Measurements from ENCODE around the gene PPP1R16B. TPM values are rescaled to one million over a fixed set of nuclear protein-coding genes. Genes with fewer than 3 reads are reported as not detected.

The PPP1R16B gene
- total RNA-seq, 2 donors from 2014 or later, result 1.6 to 4.7 TPM

DNA sequence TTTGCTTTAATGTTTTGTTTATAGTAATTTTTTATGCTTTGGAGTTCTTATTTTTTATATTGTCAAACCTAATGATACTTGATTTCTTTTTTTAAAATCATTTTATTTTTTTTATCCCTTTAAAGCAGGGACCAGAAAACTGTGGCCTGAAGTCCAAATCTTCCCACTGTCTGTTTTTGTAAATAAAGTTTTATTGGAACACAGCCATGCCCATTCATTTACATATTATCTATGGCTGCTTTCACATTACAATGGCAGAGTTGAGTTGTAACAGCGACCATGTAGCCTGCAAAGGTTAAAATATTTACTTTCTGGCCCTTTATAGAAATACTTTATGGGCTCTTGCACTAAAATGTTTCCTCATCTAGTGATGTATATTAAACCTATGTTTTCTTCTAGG, 42.3 kb downstream of the PPP1R16B start:
- intact Hi-C loops (cut with DNase I), result no loop called here
- TF ChIP-seq, protein P1, sequence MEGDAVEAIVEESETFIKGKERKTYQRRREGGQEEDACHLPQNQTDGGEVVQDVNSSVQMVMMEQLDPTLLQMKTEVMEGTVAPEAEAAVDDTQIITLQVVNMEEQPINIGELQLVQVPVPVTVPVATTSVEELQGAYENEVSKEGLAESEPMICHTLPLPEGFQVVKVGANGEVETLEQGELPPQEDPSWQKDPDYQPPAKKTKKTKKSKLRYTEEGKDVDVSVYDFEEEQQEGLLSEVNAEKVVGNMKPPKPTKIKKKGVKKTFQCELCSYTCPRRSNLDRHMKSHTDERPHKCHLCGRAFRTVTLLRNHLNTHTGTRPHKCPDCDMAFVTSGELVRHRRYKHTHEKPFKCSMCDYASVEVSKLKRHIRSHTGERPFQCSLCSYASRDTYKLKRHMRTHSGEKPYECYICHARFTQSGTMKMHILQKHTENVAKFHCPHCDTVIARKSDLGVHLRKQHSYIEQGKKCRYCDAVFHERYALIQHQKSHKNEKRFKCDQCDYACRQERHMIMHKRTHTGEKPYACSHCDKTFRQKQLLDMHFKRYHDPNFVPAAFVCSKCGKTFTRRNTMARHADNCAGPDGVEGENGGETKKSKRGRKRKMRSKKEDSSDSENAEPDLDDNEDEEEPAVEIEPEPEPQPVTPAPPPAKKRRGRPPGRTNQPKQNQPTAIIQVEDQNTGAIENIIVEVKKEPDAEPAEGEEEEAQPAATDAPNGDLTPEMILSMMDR (IDR thresholded peaks at IDR 0.05), result no peak

DNA sequence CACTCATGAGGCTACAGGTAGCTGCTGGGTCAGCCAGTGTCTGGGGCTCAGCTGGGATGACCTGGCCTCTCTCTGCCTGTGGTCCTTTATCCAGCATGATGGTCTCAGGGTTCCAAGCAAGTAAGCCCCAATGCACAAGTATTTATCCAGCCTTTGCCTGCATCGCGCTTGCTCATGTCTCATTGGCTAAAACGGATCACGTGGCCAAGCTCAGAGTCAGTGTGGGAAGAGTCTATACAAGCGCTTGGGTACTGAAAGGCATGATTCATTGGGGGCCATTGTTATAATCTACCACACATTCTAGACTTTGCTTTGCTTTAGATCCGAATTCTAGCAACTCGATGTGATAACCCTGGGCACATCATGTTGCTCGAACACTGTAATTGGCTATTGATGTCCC, 48.3 kb downstream of the PPP1R16B start:
- ATAC-seq (no peak), DNase-seq (no peak)
- TF ChIP-seq, protein P1 (IDR thresholded peaks at IDR 0.05), result no peak
- TF ChIP-seq POLR2A (IDR thresholded peaks at IDR 0.05), result no peak
- no peaks in the 10 kb centered on the region for H3K4me1 ChIP-seq
- H3K9me3 ChIP-seq, result no peaks in the 10 kb centered on the region
- H3K4me3 ChIP-seq, result no peak overlapping the region
- 82 to 83% methylated on average over 8 of the region's 8 CpGs for WGBS, 2 donors
- intact Hi-C loops (cut with DNase I), result no loop called here
- no peak overlapping the region for H3K27ac ChIP-seq
- H3K27me3 ChIP-seq, result no peaks in the 10 kb centered on the region
- no peaks in the 10 kb centered on the region for H3K36me3 ChIP-seq (replicated peaks in 1 of 2; ENCODE audit: insufficient read depth in 1 of 2, low read depth in 2 of 2)

More for the DNA sequence above, 42.3 kb downstream of the PPP1R16B start:
- DNase-seq (no peak), ATAC-seq (no peak)
- no peaks in the 10 kb centered on the region for H3K9me3 ChIP-seq
- no peak overlapping the region for H3K27ac ChIP-seq
- no peaks in the 10 kb centered on the region for H3K27me3 ChIP-seq
- H3K4me1 ChIP-seq, result no peaks in the 10 kb centered on the region
- WGBS, 2 donors, result 76% methylated on average over 1 of the region's 1 CpG
- no peak overlapping the region for H3K4me3 ChIP-seq
- no peaks in the 10 kb centered on the region for H3K36me3 ChIP-seq (replicated peaks in 1 of 2; ENCODE audit: insufficient read depth in 1 of 2, low read depth in 2 of 2)

DNA sequence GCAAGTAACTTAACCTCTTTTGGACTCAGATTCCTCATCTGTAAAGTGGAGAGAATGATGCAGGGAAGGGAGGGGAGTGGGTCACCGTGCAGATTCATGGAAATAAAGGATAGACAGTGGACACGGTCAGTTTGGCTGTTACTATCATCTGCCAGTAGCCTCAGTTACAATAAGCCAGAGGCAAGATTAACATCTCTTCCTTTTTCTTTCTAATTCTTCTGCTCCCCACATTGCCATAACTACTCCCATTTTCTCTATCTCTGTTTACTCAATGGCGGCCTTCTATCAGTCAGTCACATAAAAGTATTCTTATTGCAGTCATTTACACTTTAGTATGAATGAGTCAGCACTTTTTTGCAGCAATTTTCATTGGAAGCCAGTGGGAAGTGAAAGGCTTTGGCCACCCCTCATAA, 49.2 kb downstream of the PPP1R16B start:
- H3K27ac ChIP-seq, result no peak overlapping the region
- TF ChIP-seq, protein P1 (IDR thresholded peaks at IDR 0.05), result no peak
- H3K36me3 ChIP-seq (replicated peaks in 1 of 2; ENCODE audit: insufficient read depth in 1 of 2, low read depth in 2 of 2), result no peaks in the 10 kb centered on the region
- no peaks in the 10 kb centered on the region for H3K4me1 ChIP-seq
- DNase-seq (no peak), ATAC-seq (no peak)
- intact Hi-C loops (cut with DNase I), result no loop called here
- WGBS, 2 donors, result 61 to 65% methylated on average over 3 of the region's 3 CpGs
- H3K4me3 ChIP-seq, result no peak overlapping the region
- no peaks in the 10 kb centered on the region for H3K9me3 ChIP-seq
- H3K27me3 ChIP-seq, result no peaks in the 10 kb centered on the region

DNA sequence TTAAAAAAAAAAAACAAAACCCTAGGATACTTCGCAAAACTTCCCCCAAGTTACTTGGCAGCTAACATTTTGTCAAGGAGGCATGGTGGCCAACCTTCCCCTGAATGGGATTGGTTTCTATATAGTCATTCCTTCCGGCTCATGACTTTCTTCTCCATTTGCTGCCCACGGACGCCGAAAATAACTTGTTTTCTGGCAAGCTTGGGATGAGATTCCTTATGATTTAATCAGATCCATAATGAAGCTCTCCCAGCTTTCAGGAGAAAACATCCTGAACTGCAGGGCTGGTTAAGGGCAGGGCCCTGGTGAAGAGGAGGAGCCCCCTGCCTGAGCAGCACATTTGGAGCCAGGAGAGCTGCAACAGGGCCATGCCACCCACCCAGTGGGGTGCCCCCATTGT, 49.9 kb downstream of the PPP1R16B start:
- ATAC-seq (no peak), DNase-seq (no peak)
- H3K9me3 ChIP-seq, result no peaks in the 10 kb centered on the region
- H3K4me1 ChIP-seq, result no peaks in the 10 kb centered on the region
- H3K27ac ChIP-seq, result no peak overlapping the region
- H3K27me3 ChIP-seq, result no peaks in the 10 kb centered on the region
- no peaks in the 10 kb centered on the region for H3K36me3 ChIP-seq (replicated peaks in 1 of 2; ENCODE audit: insufficient read depth in 1 of 2, low read depth in 2 of 2)
- 70 to 82% methylated on average over 5 of the region's 5 CpGs for WGBS, 2 donors
- TF ChIP-seq POLR2A (IDR thresholded peaks at IDR 0.05), result no peak
- TF ChIP-seq, protein P1 (IDR thresholded peaks at IDR 0.05), result no peak
- intact Hi-C loops (cut with DNase I), result no loop called here
- no peak overlapping the region for H3K4me3 ChIP-seq

DNA sequence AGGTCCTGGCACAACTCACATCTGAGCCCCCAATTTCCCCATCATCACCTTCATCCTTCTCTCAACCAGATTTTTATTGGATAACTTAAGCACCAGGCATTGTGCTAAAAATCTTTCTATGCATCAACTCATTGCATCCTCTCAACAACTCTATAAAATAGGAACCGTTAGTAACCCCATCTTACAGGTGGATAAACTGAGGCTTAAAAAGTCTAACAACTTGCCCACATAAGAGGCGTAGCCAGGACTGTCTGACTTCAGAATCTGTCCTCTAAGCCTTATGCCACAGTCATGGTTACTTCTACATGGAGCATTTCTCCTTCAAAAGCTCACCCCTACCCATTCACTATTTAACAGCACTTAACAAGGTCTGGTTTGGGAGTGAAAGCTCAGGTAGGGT, 51.1 kb downstream of the PPP1R16B start:
- WGBS, 2 donors, result 66 to 76% methylated on average over 2 of the region's 2 CpGs
- H3K36me3 ChIP-seq (replicated peaks in 1 of 2; ENCODE audit: insufficient read depth in 1 of 2, low read depth in 2 of 2), result no peaks in the 10 kb centered on the region
- H3K4me3 ChIP-seq, result no peak overlapping the region
- H3K4me1 ChIP-seq, result no peaks in the 10 kb centered on the region
- TF ChIP-seq, protein P1 (IDR thresholded peaks at IDR 0.05), result no peak
- no peak for TF ChIP-seq POLR2A (IDR thresholded peaks at IDR 0.05)
- H3K27ac ChIP-seq, result no peak overlapping the region
- intact Hi-C loops (cut with DNase I), result no loop called here
- ATAC-seq (no peak), DNase-seq (no peak)
- H3K9me3 ChIP-seq, result no peaks in the 10 kb centered on the region
- H3K27me3 ChIP-seq, result no peaks in the 10 kb centered on the region

Measured in body of pancreas (tissue), 4 donors.